ENCODE measurements around the gene TAB3.

Gene TAB3

DNA sequence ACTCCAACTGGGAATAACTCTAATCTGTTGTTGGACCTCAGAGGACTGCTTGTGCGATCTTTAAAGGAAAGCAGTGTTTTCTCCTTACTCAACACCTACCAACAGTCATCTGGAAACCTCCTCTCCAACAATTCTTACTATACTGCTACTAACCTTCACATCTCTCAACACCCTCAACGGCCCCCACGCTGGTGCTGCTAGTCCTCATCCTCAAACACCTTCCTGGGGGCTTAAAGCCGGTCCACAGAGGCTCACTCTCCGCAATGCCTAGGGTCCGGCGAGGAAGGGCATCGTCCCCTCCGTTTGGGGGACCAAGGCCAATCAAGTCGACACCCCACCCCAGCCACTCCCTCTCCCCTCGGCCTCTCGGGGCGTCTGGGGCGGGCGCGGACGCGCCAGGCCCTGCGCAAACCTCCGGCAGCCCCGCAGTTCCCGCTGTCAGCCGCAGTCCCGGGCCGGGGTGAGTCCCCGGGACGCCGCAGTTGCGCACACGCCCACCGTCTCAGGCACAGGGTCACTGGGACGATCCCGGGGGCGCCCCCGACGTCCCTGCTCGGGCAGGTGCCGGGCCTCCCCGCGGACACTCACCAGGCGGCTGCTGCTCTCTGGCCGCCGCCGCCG is 418 bp downstream of the TAB3 start:
- DNase-seq (ENCODE audit: low spot score) (no peak), ATAC-seq (ENCODE audit: low read depth) (peak; percentile 5; the same call in 1 of the 3 replicates)
- no peaks in the 10 kb centered on the region for H3K36me3 ChIP-seq (ENCODE audit: low read depth)
- no peaks in the 10 kb centered on the region for H3K9me3 ChIP-seq (ENCODE audit: severe bottlenecking)
- no peaks in the 10 kb centered on the region for H3K27me3 ChIP-seq (ENCODE audit: insufficient read depth, poor library complexity, severe bottlenecking)
- H3K4me1 ChIP-seq (ENCODE audit: insufficient read depth, poor library complexity, severe bottlenecking) = peaks cover 20% of the 10 kb centered on the region
- TF ChIP-seq, protein P1, sequence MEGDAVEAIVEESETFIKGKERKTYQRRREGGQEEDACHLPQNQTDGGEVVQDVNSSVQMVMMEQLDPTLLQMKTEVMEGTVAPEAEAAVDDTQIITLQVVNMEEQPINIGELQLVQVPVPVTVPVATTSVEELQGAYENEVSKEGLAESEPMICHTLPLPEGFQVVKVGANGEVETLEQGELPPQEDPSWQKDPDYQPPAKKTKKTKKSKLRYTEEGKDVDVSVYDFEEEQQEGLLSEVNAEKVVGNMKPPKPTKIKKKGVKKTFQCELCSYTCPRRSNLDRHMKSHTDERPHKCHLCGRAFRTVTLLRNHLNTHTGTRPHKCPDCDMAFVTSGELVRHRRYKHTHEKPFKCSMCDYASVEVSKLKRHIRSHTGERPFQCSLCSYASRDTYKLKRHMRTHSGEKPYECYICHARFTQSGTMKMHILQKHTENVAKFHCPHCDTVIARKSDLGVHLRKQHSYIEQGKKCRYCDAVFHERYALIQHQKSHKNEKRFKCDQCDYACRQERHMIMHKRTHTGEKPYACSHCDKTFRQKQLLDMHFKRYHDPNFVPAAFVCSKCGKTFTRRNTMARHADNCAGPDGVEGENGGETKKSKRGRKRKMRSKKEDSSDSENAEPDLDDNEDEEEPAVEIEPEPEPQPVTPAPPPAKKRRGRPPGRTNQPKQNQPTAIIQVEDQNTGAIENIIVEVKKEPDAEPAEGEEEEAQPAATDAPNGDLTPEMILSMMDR (IDR thresholded peaks at IDR 0.05; ENCODE audit: poor library complexity, severe bottlenecking) = no peak
- peak overlapping the region; percentile 95 for H3K4me3 ChIP-seq (ENCODE audit: severe bottlenecking)
- H3K27ac ChIP-seq (ENCODE audit: poor library complexity, severe bottlenecking) = peak overlapping the region; percentile 65

DNA sequence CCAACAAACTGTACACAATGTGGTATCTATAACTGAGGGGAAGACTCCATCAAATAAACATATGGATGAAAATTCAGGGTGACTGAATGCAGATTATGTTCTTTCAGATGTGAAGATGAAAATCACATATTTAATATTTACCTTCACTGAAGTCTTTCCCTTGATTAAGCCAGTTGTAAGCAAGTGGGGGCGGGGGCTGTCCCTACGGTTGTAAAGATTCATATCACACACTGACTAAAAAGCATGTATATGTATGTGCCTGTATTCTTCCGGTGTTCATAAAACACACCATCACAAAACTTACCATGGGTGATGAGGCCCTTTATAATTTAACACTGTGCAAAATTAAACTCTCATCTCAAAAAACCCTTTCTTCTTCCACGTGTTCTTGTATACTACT is 1.3 kb downstream of the TAB3 start:
- no peaks in the 10 kb centered on the region for H3K27me3 ChIP-seq (ENCODE audit: insufficient read depth, poor library complexity, severe bottlenecking)
- H3K9me3 ChIP-seq (ENCODE audit: severe bottlenecking) = no peaks in the 10 kb centered on the region
- peak overlapping the region; percentile 95 for H3K4me3 ChIP-seq (ENCODE audit: severe bottlenecking)
- TF ChIP-seq, protein P1 (IDR thresholded peaks at IDR 0.05; ENCODE audit: poor library complexity, severe bottlenecking) = no peak
- H3K4me1 ChIP-seq (ENCODE audit: insufficient read depth, poor library complexity, severe bottlenecking) = peaks cover 11% of the 10 kb centered on the region
- H3K27ac ChIP-seq (ENCODE audit: poor library complexity, severe bottlenecking) = no peak overlapping the region
- ATAC-seq (ENCODE audit: low read depth) (no peak), DNase-seq (ENCODE audit: low spot score) (no peak)
- H3K36me3 ChIP-seq (ENCODE audit: low read depth) = no peaks in the 10 kb centered on the region

DNA sequence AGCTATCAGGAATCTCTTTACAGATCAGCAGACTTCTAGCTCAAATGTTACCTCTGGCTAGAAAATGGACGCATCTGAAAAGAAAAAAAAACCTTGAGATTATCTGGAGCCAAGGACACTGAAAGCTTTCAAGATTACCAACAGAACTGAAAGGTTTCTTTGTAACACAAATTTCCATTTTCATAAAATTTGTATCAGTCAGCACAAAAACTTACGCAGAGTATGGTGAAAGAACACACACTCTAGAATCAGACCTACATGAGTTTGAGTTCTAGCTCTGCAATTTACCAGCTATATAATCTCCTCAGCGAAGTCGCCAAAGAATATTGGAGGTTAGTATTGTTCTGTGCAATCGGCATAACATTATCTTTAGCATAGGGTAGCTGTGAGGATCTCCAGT is 1.8 kb downstream of the TAB3 start:
- Histone ChIP-seq H3K27me3 (ENCODE audit: insufficient read depth, poor library complexity, severe bottlenecking) (no peaks in the 10 kb centered on the region), H3K4me1 (ENCODE audit: insufficient read depth, poor library complexity, severe bottlenecking) (peaks cover 6% of the 10 kb centered on the region), H3K9me3 (ENCODE audit: severe bottlenecking) (no peaks in the 10 kb centered on the region), H3K4me3 (ENCODE audit: severe bottlenecking) (no peak overlapping the region), H3K36me3 (ENCODE audit: low read depth) (no peaks in the 10 kb centered on the region), H3K27ac (ENCODE audit: poor library complexity, severe bottlenecking) (no peak overlapping the region)
- TF ChIP-seq, protein P1 (IDR thresholded peaks at IDR 0.05; ENCODE audit: poor library complexity, severe bottlenecking) = no peak
- DNase-seq (ENCODE audit: low spot score) (no peak), ATAC-seq (ENCODE audit: low read depth) (no peak)

DNA sequence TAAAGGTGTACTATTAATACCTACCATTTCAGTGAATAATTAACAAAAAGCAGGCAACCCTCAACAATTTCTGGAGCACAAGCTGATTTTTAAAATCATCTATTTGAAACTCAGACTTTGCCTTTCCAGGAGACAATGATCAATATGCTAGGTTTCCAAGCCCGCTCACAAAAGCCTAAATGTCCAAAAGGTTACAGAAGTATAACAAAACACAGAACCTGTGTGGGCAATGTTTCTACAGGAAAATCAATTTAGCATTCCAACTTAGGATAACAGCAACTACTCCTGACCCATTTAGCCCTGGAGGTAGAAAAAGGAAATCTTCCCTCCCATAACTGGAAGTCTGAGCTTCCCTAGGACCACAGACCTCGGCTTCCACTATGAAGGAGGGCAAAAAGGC is 3.9 kb downstream of the TAB3 start:
- TF ChIP-seq, protein P1 (IDR thresholded peaks at IDR 0.05; ENCODE audit: poor library complexity, severe bottlenecking) = no peak
- H3K4me1 ChIP-seq (ENCODE audit: insufficient read depth, poor library complexity, severe bottlenecking) = peaks cover 9% of the 10 kb centered on the region

DNA sequence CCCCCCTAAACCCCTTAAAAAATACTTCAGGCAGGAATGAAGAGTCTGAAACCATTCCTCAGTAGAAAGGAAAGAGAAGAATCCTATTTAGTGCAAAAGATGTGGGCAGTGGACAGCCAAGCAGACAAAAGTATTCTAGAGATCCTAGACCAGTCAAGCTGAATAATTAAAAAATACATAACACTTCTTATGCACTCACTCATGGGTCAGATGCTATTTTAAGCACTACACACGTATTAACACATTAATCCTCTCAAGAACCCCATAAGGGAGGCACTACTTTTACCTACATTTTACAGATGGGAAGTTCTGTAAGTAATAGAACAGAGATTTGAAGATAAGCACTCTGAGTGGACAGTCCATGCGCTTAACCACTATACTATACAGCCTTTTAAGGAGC is 5.9 kb downstream of the TAB3 start:
- TF ChIP-seq, protein P1 (IDR thresholded peaks at IDR 0.05; ENCODE audit: poor library complexity, severe bottlenecking) = no peak
- no peak overlapping the region for H3K27ac ChIP-seq (ENCODE audit: poor library complexity, severe bottlenecking)
- no peak overlapping the region for H3K4me3 ChIP-seq (ENCODE audit: severe bottlenecking)
- H3K36me3 ChIP-seq (ENCODE audit: low read depth) = no peaks in the 10 kb centered on the region
- no peak for DNase-seq (ENCODE audit: low spot score)
- no peak for ATAC-seq (ENCODE audit: low read depth)
- no peaks in the 10 kb centered on the region for H3K27me3 ChIP-seq (ENCODE audit: insufficient read depth, poor library complexity, severe bottlenecking)
- no peaks in the 10 kb centered on the region for H3K9me3 ChIP-seq (ENCODE audit: severe bottlenecking)
- peaks cover 20% of the 10 kb centered on the region for H3K4me1 ChIP-seq (ENCODE audit: insufficient read depth, poor library complexity, severe bottlenecking)

More for the DNA sequence above, 3.9 kb downstream of the TAB3 start:
- no peak for ATAC-seq (ENCODE audit: low read depth)
- no peaks in the 10 kb centered on the region for H3K36me3 ChIP-seq (ENCODE audit: low read depth)
- H3K9me3 ChIP-seq (ENCODE audit: severe bottlenecking) = no peaks in the 10 kb centered on the region
- no peak overlapping the region for H3K4me3 ChIP-seq (ENCODE audit: severe bottlenecking)
- no peaks in the 10 kb centered on the region for H3K27me3 ChIP-seq (ENCODE audit: insufficient read depth, poor library complexity, severe bottlenecking)
- DNase-seq (ENCODE audit: low spot score) = no peak
- H3K27ac ChIP-seq (ENCODE audit: poor library complexity, severe bottlenecking) = no peak overlapping the region

Measured in RWPE2 (cell line).